HG03457 (cell line): Measurements from ENCODE around the gene SLC12A2.

Experiments used
- ATAC-seq: cut with Tn5 transposase; IDR thresholded peaks from one replicate; pipeline ENCODE4 v1.9.1; 2021; ENCODE audit warnings: moderate number of reproducible peaks; ENCODE audit not compliant: unreplicated experiment

Gene SLC12A2

GRCh38 chr5:128224336-128224735 lies 140.8 kb downstream of the SLC12A2 start:
- no peak for ATAC-seq

GRCh38 chr5:128225245-128226030 lies 141.9 kb downstream of the SLC12A2 start:
- no peak for ATAC-seq

GRCh38 chr5:128228008-128228407 lies 144.4 kb downstream of the SLC12A2 start:
- no peak for ATAC-seq

GRCh38 chr5:128228521-128228920 lies 145.0 kb downstream of the SLC12A2 start:
- ATAC-seq, result no peak

DNA sequence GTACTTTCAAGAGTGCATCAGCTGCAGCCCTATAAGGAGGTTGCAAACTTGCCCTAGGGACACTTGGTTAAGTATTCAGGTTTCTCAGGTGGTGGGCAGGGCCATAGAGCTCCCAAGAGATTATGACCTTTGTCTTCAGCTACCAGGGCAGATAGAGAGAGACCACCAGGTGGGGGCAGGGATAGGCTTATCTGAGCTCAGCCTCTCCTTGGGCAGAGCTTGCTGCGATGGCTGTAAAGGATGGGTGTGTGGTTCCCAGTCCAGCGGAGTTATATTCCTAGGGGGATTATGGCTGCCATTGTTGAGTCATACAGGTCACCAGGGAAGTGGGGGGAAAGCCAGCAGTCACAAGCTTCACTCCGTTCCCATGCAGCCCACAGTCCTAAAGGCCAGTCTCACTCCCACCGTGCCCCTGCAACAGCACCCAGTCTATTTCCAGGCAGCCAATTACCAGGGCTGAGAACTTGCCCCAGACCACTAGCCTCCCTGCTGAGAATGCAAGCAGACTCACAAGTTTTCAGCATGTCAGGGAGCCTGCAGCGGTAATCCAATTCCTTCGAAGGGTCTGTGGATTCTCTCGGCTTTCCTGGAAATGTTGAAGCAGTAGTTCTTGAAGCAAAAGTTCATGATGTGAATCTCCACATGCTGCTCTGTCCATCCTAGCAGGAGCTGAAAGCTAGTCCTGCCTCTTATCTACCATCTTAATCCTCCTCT lies 151.5 kb downstream of the SLC12A2 start:
- no peak for ATAC-seq

- no peak for ATAC-seq
These were observed 152.8 kb downstream of the SLC12A2 start for GRCh38 chr5:128236334-128236733.

GRCh38 chr5:128237000-128237399 lies 153.4 kb downstream of the SLC12A2 start:
- no peak for ATAC-seq

GRCh38 chr5:128237546-128237945 lies 154.0 kb downstream of the SLC12A2 start:
- no peak for ATAC-seq
